ENCODE results near the gene C2CD4D. TPM values are rescaled to one million over a fixed set of nuclear protein-coding genes. Genes with fewer than 3 reads are reported as not detected.
A peak's percentile ranks its signal among the peaks of the same experiment; 100 is the strongest.
"Not testable (repeated sequence)": the region's sequence is repeated elsewhere in the genome, so short reads cannot be mapped to it uniquely, and the experiment has no call there.

Gene C2CD4D
- total RNA-seq (2014; rRNA removed) = not detected in 2 replicates
- polyA plus RNA-seq (2012) = 0.12 TPM

DNA sequence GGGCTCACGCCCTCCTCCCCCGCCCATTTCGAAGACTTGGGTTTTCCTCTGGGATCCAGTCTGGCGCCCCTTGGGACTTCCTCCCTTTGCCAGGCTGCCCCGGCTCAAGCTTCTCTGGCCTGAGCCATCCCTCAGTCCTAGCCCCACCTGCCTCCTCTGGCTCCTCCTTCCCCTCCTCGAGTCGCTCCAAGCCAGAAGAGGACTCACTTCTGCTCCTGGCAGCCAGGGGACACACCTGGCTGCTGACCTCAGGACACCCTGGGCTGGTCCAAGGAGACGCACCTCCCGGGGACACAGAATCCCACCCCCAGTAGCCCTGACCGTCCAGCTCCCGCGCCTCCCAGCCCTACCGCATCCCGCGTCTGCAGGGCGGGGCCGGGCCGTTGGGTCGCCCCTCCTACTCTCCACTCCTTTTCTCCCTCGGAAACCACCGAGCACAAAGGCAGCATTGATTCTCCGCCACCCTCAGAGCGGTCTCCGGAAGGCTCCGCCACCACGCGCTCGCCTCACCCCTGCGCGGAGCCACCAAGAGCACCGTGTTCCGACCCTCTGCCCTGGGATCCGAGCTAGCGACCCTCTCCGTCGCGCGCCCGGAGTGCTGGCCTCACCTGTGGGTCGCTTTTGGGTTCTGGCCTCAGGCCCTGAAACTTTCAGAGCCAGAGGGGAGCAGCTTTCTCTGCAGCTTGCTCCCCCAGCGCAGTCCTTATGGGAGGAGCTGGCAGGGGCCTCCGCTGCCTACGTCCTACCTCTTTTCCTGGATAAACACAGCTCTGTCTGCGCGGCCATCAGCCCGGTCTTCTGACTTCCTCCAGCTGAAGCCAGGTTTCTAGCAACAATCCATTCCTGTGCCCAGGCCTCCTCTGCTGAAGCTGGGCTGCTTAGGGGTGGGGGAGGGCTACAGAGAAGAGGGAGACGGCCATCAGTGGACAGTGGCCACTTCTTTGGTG lies at the start of gene C2CD4D:
Gene C2CD4D, minus strand, starts transcription at position 364 of the 947 bp plus-strand sequence. CDS start 831 bp downstream, outside the sequence.
- no peak for DNase-seq (ENCODE audit: low read depth)

DNA sequence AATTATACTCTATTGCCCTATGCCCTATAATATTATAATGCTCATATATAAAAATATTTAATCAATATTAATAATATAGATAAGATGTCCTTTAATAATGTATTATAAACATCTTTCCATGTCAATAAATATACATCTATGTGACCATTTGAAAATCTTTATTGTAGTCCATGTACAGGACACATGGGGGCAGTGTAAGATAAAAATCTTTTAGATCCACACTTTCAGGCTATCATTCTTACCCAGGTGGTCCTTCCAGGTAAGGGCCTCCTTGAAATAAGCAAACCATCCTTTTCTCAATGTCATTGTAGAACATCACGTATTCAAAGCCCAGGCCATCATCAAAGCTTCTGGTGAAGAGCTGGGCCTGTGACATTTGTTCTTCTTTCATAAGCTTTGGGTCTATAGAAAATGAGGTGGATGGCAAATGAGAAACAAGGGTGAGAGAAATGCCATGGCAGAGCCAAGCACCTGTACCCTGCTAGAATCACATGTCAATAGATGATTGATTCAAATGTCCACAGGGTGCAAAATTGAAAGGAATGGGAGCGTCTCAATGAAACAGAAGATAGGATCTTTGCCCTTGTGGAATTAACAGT lies 49.5 kb upstream of the C2CD4D start:
- DNase-seq (ENCODE audit: low read depth) = no peak

DNA sequence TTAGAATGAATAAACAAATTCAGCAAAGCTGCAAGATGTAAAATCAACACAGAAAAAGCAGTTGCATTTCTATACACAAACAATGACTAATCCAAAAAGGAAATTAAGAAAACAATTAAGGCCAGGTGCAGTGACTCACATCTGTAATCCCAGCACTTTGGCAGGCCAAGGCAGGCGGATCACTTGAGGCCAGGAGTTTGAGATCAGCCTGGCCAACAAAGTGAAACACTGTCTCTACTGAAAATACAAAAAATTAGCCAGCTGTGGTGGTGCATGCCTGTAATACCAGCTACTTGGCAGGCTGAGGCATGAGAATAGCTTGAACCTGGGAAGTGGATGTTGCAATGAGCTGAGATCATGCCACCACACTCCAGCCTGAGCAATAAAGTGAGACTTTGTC lies 47.4 kb upstream of the C2CD4D start:
- DNase-seq (ENCODE audit: low read depth) = peak; percentile 92

DNA sequence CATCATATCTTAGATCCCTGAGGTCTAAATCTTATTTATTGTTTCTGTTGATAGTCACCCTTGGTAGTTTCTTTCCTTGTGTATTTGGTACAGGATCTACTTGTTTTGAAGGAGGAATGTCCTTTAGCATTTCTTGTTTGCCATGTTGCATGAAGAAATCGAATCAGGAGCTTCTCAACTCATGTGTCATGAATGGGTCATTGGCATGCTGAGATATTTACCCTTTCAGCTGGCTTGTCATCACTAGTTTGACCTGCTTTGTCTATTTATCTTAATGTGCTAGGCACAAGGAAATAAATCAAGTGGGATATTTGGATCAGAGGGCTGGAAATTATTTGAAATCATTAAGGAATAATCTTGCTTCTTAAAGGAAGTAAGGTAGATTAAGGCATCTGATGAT lies 45.9 kb upstream of the C2CD4D start:
- no peak for DNase-seq (ENCODE audit: low read depth)

DNA sequence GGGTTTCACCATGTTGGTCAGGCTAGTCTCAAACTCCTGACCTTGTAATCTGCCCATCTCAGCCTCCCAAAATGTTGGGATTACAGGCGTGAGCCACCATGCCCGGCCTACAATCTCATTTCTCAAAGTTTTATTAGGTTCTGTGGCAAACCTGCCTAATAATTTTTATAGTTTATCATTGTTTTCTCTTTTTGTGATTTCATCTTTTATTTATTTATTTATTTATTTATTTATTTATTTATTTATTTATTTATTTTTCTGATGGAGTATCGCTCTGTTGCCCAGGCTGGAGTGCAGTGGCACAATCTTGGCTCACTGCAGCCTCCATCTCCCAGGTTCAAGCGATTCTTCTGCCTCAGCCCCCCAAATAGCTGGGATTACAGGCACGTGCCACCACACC lies 45.3 kb upstream of the C2CD4D start:
- not testable (repeated sequence) for DNase-seq (ENCODE audit: low read depth)

DNA sequence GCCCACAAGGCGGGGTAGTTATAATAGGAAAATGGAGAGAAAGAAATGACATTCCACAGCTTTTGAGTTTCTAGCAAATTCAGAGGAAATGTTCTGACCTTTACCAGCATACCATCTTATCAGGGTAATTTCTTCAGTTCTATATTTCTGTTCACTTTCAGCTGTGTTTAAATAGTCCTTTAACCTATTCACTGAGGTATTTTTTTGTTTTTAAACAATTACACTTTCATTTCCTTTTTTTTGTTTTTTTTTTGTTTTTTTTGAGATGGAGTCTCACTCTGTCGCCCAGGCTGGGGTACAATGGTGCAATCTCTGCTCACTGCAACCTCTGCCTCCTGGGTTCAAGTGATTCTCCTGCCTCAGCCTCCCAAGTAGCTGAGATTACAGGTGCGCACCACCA lies 44.8 kb upstream of the C2CD4D start:
- DNase-seq (ENCODE audit: low read depth) = not testable (repeated sequence)

DNA sequence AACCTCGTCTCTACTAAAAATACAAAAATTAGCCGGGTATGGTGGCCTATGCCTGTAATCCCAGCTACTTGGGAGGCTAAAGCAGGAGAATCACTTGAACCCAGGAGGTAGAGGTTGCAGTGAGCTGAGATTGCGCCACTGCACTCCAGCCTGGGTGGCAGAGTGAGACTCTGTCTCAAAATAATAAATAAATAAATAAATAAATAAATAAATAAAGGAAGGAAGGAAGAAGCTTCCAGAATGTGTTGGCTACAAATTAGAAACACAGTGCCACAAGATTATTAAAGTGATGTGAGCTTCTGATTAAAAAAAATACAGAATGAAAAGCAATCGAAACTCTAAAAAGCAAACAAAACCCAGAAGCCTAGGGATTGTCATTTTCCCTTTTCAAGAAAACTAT lies 44.3 kb upstream of the C2CD4D start:
- DNase-seq (ENCODE audit: low read depth) = not testable (repeated sequence)

DNA sequence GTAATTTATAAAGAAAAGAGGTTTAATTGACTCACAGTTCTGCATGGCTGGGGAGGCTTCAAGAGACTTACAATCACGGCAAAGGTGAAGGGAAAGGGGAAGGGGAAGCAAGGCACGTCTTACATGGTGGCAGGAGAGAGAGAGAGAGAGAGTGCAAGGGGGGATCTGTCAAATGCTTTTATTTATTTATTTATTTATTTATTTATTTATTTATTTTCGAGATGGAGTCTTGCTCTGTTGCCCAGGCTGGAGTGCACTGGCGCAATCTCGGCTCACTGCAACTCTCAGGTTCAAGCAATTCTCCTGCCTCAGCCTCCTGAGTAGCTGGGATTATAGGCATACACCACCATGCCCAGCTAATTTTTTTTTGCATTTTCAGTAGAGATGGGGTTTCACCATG lies 43.3 kb upstream of the C2CD4D start:
- DNase-seq (ENCODE audit: low read depth) = not testable (repeated sequence)

DNA sequence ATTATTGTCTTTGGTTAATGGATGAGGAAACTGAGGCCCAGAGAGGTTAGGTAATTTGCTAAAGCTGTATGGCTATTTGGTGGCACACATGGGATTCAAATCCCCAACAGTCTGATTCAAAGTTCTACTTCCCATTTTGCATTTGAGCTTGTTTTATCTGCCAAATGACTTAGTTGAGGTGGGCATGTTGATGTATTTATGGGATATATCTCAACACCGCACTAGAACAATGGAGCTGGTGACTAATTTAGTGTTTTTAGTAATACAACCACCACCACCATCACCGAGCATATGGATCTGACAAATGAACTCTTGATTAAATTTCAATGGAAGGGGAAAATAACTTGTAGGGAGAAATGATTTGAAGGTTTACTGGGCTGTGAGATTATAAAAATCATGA lies 42.8 kb upstream of the C2CD4D start:
- DNase-seq (ENCODE audit: low read depth) = no peak

DNA sequence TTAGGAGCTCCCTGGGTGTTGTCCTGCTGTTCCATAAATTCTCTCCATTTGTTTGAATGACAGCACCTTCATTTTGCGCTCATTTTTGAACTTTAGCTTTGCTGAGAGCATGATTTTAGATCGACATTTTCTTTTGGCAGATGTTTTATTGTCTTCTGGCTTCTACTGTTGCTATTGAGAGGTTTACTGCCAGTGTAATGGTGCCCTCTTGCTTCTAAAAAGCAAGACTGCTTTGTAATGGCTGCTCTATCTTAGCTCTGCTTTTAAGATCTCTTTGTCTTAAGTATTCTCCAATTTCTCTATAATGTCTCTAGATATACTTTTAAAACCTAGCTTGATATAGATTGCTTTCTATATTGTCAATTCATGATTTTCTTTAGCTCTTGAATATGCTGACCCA lies 41.9 kb upstream of the C2CD4D start:
- no peak for DNase-seq (ENCODE audit: low read depth)

DNA sequence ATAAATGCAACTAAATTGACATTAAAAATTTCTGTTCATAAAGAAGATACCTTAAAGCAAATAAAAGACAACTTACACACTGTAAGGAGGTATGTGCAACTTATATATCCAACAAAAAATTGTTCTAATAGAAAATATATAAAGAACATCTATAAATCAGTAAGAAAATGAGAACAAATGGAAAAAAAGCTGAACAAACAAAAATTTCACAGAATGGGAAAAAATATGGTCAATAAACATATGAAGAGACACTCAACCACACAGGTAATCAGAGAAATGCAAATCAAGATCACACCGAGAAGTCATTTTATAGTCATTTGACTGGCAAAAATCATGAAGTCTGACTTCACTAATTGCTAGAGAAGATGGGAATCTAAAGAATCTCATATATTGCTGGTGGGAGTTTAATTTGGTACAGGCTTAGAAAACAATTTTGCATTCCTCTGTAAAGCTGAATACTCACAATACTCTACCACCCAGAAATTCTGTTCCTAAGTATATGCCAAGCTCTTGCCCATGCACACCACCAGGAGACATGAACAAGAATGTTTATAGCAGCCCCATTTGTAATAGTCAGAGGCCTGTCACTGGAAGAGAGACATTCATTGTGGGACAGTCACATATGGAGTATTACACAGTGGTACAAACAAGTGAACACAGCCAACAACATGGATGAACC lies 35.9 kb upstream of the C2CD4D start:
- no peak for DNase-seq (ENCODE audit: low read depth)

DNA sequence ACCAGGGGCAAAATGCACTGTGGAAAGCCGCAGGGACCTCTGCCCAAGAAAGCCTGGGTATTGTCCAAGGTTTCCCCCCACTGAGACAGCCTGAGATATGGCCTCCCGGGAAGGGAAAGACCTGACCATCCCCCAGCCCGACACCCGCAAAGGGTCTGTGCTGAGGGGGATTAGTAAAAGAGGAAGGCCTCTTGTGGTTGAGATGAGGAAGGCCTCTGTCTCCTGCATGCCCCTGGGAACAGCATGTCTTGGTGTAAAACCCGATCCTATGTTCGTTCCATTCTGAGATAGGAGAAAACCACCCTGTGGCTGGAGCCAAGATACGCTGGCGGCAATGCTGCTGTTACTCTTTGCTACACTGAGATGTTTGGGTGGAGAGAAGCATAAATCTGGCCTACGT lies 33.2 kb upstream of the C2CD4D start:
- not testable (repeated sequence) for DNase-seq (ENCODE audit: low read depth)

DNA sequence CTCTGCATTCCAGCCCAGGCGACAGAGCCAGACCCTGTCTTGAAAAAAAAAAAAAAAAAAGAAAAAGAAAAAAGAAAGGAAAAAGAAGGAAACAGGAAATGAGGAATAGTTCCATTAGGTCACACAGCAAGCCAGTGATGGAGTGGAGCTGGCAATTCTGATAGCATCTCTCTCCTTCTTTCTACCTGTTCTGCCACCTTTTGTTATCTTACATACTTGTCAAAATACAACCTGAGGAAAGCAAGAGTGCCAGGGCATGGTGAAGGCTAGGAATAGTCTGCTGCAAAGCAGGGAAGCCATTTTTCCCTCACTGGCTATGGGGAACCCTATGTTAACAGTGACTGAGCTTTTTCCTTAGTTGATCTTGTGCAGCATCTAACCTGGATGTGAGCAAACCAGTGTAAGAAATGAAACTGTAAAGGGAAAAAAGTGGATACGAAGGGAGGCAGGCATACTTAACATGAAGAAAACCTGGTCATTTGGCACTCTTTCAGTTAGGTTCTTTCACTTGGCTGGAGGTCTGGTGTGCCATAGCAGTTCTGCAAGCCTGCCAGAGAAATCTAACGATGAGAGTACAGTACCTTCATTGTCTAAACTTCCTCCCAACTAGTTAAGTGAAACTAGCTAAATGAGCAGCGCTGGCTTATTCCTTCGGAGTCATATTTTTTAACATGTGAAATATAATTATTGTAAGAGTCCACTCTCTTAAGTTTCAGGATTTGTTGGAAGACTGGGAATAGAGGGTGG lies 31.8 kb upstream of the C2CD4D start:
- DNase-seq (ENCODE audit: low read depth) = no peak

DNA sequence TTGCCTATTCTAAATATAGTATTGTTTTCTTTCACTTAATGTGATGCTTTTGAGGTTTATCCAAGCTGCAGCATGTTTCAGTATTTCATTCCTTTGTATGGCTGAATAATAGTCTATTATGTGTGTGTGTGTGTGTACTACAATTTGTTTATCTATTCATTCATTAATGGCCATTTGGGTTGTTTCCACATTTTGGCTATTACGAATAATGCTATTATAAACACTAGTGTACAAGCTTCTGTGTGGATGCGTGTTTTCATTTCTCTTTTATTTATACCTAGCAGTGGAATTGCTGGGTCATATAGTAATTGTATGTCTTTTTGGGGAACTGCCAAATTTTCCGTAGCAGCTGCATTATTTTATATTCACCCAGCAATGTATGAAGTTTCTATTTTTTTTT lies 28.9 kb upstream of the C2CD4D start:
- no peak for DNase-seq (ENCODE audit: low read depth)

DNA sequence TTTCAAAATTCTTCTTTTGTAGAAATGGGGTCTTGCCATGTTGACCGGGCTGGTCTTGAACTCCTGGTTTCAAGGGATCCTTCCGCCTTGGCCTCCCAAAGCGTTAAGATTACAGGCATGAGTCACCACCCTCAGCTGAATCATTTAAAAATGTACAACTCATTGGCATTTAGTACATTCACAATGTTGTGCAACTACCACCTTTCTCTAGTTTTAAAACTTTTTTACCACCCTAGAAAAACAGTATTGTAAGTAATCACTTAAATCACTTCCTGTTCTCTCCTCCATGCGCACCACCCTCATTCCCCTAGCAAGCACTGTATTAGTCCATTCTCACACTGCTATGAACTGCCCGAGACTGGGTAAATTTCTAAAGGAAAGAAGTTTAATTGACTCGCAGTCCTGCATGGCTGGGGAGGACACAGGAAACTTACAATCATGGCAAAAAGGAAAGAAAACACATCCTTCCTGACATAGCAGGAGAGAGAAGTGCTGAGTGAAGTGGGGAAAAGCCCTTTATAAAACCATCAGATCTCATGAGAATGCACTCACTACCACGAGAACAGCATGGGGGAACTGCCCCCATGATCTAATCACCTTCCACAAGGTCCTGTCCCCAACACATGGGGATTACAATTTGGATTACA lies 28.3 kb upstream of the C2CD4D start:
- DNase-seq (ENCODE audit: low read depth) = peak; percentile 68

DNA sequence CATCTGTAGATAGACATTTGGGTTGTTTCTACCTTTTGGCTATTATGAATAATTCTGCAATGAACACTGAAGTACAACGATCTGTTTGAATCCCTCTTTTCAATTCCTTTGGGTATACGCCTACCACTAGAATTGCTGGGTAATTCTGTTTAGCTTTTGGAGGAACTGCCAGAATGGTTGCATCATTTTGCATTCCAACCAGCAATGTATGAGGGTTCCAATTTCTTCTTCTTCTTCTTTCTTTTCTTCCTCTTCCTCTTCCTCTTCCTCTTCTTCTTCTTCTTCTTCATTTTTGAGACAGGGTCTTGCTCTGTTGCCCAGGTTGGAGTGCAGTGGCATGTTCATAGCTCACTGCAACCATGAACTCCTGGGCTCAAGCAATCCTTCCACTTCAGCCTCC lies 27.7 kb upstream of the C2CD4D start:
- no peak for DNase-seq (ENCODE audit: low read depth)

DNA sequence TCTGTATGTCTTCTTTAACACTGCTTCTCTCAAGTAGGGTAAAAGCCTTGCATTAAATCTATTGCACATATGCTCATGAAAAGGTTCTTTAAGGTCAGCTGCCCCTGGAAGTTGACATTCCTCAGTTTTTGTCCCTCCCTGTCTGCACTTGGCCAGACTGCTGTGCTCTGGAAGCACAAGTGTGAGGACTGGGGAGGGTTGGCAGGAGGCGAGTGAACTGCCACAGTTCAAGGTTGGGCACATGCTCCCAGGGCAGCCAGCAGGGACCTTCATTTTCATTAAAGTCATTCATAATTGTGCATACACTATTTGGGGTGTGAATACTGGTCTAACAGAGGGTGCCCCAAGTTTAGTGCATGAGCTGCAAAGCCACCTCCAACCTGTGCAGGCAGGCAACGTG lies 24.8 kb upstream of the C2CD4D start:
- no peak for DNase-seq (ENCODE audit: low read depth)

DNA sequence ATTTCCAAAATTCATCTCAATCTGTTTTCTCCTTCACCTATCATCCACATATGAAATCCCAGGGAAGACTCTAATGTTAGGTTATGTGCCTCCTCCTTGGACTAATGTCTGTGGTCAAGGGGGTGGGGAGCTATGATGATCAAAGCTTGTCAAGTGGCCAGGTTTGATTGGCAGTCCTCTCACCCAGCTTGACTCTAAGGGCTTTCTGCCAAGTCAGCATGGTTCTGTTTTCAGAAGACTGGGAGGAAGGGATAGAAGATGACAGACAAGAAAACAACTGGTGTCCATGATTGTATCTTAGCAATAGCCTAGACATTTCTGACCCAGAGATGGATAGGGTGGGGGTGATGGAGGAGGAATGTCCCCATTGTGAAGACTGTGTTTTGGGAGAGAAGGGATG lies 23.0 kb upstream of the C2CD4D start:
- no peak for DNase-seq (ENCODE audit: low read depth)

DNA sequence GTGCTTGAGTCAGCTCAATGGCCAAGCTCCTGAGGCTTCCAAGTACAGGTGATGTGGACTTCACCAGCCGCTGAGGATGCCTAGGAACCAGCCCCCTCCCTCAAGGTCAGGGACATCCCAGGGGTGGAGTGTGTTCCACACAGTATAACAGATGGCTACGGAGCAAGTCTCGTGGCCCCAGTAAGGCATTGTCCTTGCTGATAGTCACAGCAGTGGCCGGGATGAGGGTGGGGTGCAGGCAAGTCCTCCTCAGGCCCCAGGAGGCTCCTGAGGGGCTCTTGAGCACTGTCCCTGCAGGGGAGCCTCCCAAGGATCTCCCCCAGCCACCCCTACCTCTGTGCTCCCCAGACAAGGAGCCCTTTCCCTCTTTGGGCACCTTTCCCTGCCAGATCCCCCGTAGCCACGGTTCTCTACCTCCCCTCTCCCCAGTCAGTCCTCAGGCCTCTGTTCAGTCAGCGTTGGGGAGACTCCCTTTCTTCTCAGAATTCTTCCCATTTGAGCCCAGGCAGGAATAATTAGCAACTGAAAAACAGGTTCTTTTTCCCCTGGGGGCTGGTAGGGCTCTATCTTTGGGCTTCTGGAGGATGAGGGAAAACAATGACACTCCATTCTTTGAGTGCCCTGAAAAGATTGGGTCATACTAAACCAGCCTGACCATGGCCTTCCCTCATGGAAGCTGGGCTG lies 21.0 kb upstream of the C2CD4D start:
- DNase-seq (ENCODE audit: low read depth) = no peak

DNA sequence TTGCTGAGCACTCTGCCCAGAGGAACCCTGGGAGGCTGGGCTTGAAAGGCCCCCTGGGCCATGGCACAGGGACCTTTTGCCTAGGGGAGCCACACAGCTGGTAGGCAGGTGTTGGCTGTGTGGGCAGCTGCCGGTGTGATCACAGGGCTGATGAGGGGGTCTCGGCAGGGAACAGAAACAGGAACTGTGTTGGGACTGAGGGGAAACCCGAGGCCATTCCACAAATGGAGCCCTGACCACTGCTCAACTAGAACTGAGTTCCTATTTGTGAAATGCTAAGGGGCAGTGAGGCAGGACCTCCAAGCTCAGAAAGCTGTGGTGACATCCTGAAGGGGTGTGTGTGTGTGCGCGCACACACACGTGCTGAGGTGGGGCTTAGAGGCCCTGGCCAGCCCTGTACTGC lies 20.3 kb upstream of the C2CD4D start:
- DNase-seq (ENCODE audit: low read depth) = no peak

Measured in LHCN-M2 (cell line).